Fibroblast of pulmonary artery (primary cell): Measurements from ENCODE around the gene EML6.

Source experiments
- DNase-seq: peaks from one replicate; pipeline ENCODE4 v3.0.0-alpha.2; 2010; ENCODE audit warnings: low read depth
- H3K4me3 ChIP-seq: replicated peaks from 2 replicates; pipeline ENCODE4 v1.5.1; 2011; ENCODE audit warnings: low read depth, mild to moderate bottlenecking, control low read depth, low read length, moderate library complexity
- TF ChIP-seq, protein P1 (sequence below): IDR thresholded peaks from 2 replicates; pipeline ENCODE4 v1.5.1; 2011; ENCODE audit warnings: mild to moderate bottlenecking, control low read depth, low read length, inconsistent platforms; ENCODE audit errors: missing control alignments

Gene EML6

DNA sequence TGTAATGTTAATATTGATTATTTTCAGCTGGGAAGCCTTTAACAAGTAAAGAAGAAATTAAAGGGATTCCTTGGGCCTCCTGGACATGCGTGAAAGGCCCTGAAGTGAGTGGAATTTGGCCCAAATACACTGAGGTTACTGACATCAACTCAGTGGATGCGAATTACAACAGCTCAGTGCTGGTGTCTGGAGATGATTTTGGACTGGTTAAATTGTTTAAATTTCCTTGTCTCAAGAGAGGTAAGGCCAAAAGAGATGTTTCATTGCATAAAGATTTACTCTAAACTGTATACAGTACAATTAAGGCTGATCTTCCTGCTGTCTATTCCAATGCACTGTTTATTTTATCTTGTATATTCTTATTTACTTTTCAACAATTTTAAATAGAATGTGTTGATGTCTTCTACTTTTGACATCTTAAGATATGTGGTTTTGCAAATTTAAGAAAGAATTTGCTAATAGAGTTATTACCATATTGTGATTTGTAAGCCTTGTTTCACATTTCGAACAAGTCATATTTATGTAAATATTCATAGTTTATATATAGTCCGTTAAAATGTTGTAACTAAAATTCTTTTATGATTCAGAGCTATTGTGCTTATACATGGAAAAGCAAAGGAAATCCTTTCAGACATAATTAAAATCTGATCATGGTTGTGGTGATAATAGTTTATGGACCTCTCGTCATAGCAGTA is 130.3 kb downstream of the EML6 start:
- no peak for DNase-seq
- no peak overlapping the region for H3K4me3 ChIP-seq
- TF ChIP-seq, protein P1, sequence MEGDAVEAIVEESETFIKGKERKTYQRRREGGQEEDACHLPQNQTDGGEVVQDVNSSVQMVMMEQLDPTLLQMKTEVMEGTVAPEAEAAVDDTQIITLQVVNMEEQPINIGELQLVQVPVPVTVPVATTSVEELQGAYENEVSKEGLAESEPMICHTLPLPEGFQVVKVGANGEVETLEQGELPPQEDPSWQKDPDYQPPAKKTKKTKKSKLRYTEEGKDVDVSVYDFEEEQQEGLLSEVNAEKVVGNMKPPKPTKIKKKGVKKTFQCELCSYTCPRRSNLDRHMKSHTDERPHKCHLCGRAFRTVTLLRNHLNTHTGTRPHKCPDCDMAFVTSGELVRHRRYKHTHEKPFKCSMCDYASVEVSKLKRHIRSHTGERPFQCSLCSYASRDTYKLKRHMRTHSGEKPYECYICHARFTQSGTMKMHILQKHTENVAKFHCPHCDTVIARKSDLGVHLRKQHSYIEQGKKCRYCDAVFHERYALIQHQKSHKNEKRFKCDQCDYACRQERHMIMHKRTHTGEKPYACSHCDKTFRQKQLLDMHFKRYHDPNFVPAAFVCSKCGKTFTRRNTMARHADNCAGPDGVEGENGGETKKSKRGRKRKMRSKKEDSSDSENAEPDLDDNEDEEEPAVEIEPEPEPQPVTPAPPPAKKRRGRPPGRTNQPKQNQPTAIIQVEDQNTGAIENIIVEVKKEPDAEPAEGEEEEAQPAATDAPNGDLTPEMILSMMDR, result no peak

DNA sequence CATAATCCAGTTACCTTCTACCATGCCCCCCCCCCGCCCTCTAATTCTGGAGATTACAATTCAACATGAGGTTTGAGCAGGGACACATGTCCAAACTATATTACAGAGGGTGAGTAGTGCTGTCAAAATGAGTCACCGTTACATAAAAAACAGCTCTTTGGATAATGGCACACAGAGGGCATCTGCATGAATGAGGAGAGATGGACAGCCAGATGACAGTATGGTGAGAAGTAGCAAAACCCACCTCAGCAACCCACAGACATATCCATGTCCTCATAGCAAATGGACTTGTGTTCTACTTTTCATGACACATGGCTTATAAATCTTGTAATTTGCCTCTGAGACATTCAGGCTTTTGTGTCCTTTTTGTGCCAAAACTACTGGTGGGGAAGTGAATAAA is 132.0 kb downstream of the EML6 start:
- no peak overlapping the region for H3K4me3 ChIP-seq
- DNase-seq, result no peak
- TF ChIP-seq, protein P1, result no peak

GRCh38 chr2:54858021-54858681 is 134.7 kb downstream of the EML6 start:
- TF ChIP-seq, protein P1, result no peak
- no peak overlapping the region for H3K4me3 ChIP-seq
- peak; percentile 51 for DNase-seq

DNA sequence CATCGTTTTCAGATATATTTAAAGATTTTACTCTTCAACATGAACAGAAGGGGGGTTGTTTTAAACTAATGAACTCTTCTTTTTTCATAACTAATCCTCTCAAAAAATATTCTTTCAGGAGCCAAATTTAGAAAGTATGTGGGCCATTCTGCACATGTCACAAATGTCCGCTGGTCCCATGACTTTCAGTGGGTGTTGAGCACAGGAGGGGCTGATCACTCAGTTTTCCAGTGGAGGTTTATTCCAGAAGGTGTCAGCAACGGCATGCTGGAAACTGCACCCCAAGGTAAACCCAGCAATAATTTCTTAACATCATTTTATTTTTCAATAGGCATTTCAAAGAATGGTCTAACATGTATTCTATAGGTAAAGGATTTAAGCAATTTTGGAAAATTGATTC is 136.0 kb downstream of the EML6 start:
- H3K4me3 ChIP-seq, result no peak overlapping the region
- TF ChIP-seq, protein P1, result no peak

GRCh38 chr2:54859997-54860701 is 136.7 kb downstream of the EML6 start:
- H3K4me3 ChIP-seq, result no peak overlapping the region
- DNase-seq, result peak; percentile 69
- TF ChIP-seq, protein P1, result no peak

More for the DNA sequence above, 136.0 kb downstream of the EML6 start:
- no peak for DNase-seq

DNA sequence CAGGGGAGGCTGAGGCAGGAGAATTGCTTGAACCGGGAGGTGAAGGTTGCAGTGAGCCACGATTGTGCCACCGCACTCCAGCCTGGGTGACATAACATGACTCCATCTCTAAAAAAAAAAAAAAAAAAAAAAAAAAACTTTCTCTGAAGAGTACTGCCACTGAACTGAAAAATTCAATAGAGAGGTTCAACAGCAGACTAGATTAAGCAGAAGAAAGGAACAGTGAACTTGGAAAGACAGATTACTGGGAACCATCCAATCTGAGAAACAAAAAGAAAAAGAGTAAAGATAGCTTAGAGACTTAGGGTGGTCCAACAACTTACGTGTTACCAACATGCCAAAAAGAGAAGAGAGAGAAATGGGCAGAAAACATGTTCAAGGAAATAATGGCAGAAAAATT is 138.8 kb downstream of the EML6 start:
- TF ChIP-seq, protein P1, result no peak
- H3K4me3 ChIP-seq, result no peak overlapping the region
- no peak for DNase-seq
